ENCODE measurements around the gene FOXP3. TPM values are rescaled to one million over a fixed set of nuclear protein-coding genes. Genes with fewer than 3 reads are reported as not detected.

Gene FOXP3
- total RNA-seq, 1 experiment from 2014 or later, result not detected

GRCh38 chrX:49205443-49205842 is 59.1 kb downstream of the FOXP3 start:
- Histone ChIP-seq H3K36me3 (ENCODE audit: insufficient read depth, low read length, poor library complexity, severe bottlenecking) (no peaks in the 10 kb centered on the region), H3K4me1 (ENCODE audit: insufficient read depth, low read length, poor library complexity, severe bottlenecking) (no peaks in the 10 kb centered on the region), H3K9me3 (ENCODE audit: low read depth, low read length, poor library complexity, severe bottlenecking) (no peaks in the 10 kb centered on the region), H3K27ac (ENCODE audit: low read depth, low read length, poor library complexity, severe bottlenecking) (no peak overlapping the region), H3K27me3 (replicated peaks; ENCODE audit: insufficient read depth, low read depth, low read length, poor library complexity) (no peaks in the 10 kb centered on the region), H3K4me3 (ENCODE audit: low read depth, low read length, poor library complexity, severe bottlenecking) (no peak overlapping the region)
- CTCF ChIA-PET, result no interaction called here
- intact Hi-C loops (cut with micrococcal nuclease; ENCODE audit: unreplicated experiment), result no loop called here
- no peak for DNase-seq (ENCODE audit: low spot score)
- TF ChIP-seq EZH2 (IDR thresholded peaks at IDR 0.05; ENCODE audit: borderline replicate concordance, low read depth, low read length, poor library complexity, severe bottlenecking), result no peak
- TF ChIP-seq CTCF (conservative IDR thresholded peaks at IDR 0.05; ENCODE audit: low read depth, low read length), result no peak
- BruUV-seq (replicated peaks), result no TSS peak
- POLR2A ChIA-PET (ENCODE audit: low non-redundant PET), result no interaction called here

- TF ChIP-seq EZH2 (IDR thresholded peaks at IDR 0.05; ENCODE audit: borderline replicate concordance, low read depth, low read length, poor library complexity, severe bottlenecking), result no peak
- TF ChIP-seq CTCF (conservative IDR thresholded peaks at IDR 0.05; ENCODE audit: low read depth, low read length), result no peak
- Histone ChIP-seq H3K4me3 (ENCODE audit: low read depth, low read length, poor library complexity, severe bottlenecking) (no peak overlapping the region), H3K27ac (ENCODE audit: low read depth, low read length, poor library complexity, severe bottlenecking) (no peak overlapping the region), H3K4me1 (ENCODE audit: insufficient read depth, low read length, poor library complexity, severe bottlenecking) (no peaks in the 10 kb centered on the region), H3K27me3 (replicated peaks; ENCODE audit: insufficient read depth, low read depth, low read length, poor library complexity) (no peaks in the 10 kb centered on the region), H3K9me3 (ENCODE audit: low read depth, low read length, poor library complexity, severe bottlenecking) (no peaks in the 10 kb centered on the region), H3K36me3 (ENCODE audit: insufficient read depth, low read length, poor library complexity, severe bottlenecking) (no peaks in the 10 kb centered on the region)
- CTCF ChIA-PET, result no interaction called here
- intact Hi-C loops (cut with micrococcal nuclease; ENCODE audit: unreplicated experiment), result no loop called here
- DNase-seq (ENCODE audit: low spot score), result no peak
- POLR2A ChIA-PET (ENCODE audit: low non-redundant PET), result no interaction called here
- BruUV-seq (replicated peaks), result no TSS peak
Observed at GRCh38 chrX:49204709-49205108, 59.8 kb downstream of the FOXP3 start.

GRCh38 chrX:49204017-49204416 is 60.5 kb downstream of the FOXP3 start:
- BruUV-seq (replicated peaks), result no TSS peak
- no peak overlapping the region for H3K27ac ChIP-seq (ENCODE audit: low read depth, low read length, poor library complexity, severe bottlenecking)
- ChIA-PET CTCF (no interaction called here), POLR2A (ENCODE audit: low non-redundant PET) (no interaction called here)
- DNase-seq (ENCODE audit: low spot score), result no peak
- TF ChIP-seq EZH2 (IDR thresholded peaks at IDR 0.05; ENCODE audit: borderline replicate concordance, low read depth, low read length, poor library complexity, severe bottlenecking), result no peak
- TF ChIP-seq CTCF (conservative IDR thresholded peaks at IDR 0.05; ENCODE audit: low read depth, low read length), result no peak
- H3K4me3 ChIP-seq (ENCODE audit: low read depth, low read length, poor library complexity, severe bottlenecking), result no peak overlapping the region
- H3K4me1 ChIP-seq (ENCODE audit: insufficient read depth, low read length, poor library complexity, severe bottlenecking), result peaks cover under 1% of the 10 kb centered on the region
- no peaks in the 10 kb centered on the region for H3K27me3 ChIP-seq (replicated peaks; ENCODE audit: insufficient read depth, low read depth, low read length, poor library complexity)
- no peaks in the 10 kb centered on the region for H3K36me3 ChIP-seq (ENCODE audit: insufficient read depth, low read length, poor library complexity, severe bottlenecking)
- intact Hi-C loops (cut with micrococcal nuclease; ENCODE audit: unreplicated experiment), result no loop called here
- no peaks in the 10 kb centered on the region for H3K9me3 ChIP-seq (ENCODE audit: low read depth, low read length, poor library complexity, severe bottlenecking)

Measured in A673 (cell line).